HUES64 (cell line): ENCODE measurements around the gene THRAP3.

ENCODE experiments used
- H3K27ac ChIP-seq: 2 replicates; pipeline ENCODE4 v1.7.0; 2013; ENCODE audit warnings: low read depth, low read length, inconsistent platforms
- H3K27me3 ChIP-seq: 2 replicates; pipeline ENCODE4 v1.6.1; 2013; ENCODE audit warnings: mild to moderate bottlenecking, low read length; ENCODE audit not compliant: insufficient read depth
- H3K36me3 ChIP-seq: 2 replicates; pipeline ENCODE4 v1.6.1; 2013; ENCODE audit warnings: mild to moderate bottlenecking, low read length; ENCODE audit not compliant: insufficient read depth
- H3K4me1 ChIP-seq: 2 replicates; pipeline ENCODE4 v1.6.1; 2013; ENCODE audit warnings: mild to moderate bottlenecking, low read length, moderate library complexity; ENCODE audit not compliant: insufficient read depth
- H3K4me3 ChIP-seq: 2 replicates; pipeline ENCODE4 v1.5.1; 2013; ENCODE audit warnings: mild to moderate bottlenecking, low read length, moderate library complexity
- H3K9ac ChIP-seq: 2 replicates; pipeline ENCODE4 v1.6.1; 2013; ENCODE audit warnings: mild to moderate bottlenecking, low read depth, low read length
- H3K9me3 ChIP-seq: 2 replicates; pipeline ENCODE4 v1.6.1; 2013; ENCODE audit warnings: low read depth, low read length; ENCODE audit not compliant: insufficient read depth
- WGBS: fragments of 150-250, 120-280 bp; methylation state at CpG from one replicate; pipeline ENCODE4 v1.1.7; 2013; ENCODE audit warnings: missing lambda C conversion rate; 5-methylcytosine and 5-hydroxymethylcytosine counted together

Gene THRAP3

DNA sequence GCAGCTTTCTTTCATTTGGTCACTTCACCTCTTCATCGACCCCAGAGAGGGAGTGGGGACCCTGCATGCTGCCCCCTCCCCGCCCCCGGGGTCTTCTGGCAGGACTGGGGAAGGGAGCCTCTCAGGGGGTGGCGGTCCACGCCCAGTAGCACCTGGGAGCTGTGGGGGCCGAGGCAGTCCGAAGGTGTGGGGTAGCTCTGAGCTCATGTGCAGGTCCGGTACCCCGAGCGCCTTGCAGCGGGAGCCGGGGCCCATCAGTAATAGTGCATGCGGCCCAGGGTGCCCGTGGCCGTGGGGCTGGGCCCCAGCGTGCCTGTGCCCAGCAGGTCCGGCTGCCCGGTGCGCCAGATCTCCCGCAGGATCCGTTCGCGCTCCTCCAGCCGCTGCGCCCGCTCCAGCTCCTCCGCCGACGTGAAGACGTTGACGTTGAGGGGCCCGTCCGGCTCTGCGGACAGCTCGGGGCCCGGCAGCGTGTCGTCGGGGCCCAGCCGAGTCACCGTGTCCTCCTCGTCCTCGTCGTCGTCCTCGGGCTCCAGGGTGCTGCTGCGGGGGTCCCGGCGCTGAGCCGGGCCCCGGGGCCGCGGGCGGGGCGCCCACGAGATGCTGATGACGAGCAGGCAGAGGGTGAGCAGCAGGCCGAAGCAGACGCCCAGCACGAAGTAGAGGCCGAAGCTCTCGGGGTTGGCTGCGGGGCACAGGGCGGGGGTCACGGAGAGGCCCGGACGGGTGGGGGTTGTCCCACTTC, 98.0 kb downstream of the THRAP3 start:
- WGBS, result 7% methylated on average over 67 of the region's 67 CpGs
- Histone ChIP-seq H3K27me3 (peaks cover 48% of the 10 kb centered on the region), H3K9ac (peak overlapping the region; percentile 60; the same call in 1 of the 2 replicates), H3K27ac (peak overlapping the region; percentile 67; the same call in 1 of the 2 replicates), H3K9me3 (no peaks in the 10 kb centered on the region), H3K36me3 (no peaks in the 10 kb centered on the region), H3K4me3 (peak overlapping the region; percentile 62), H3K4me1 (peaks cover 12% of the 10 kb centered on the region; the same call in 1 of the 2 replicates)

DNA sequence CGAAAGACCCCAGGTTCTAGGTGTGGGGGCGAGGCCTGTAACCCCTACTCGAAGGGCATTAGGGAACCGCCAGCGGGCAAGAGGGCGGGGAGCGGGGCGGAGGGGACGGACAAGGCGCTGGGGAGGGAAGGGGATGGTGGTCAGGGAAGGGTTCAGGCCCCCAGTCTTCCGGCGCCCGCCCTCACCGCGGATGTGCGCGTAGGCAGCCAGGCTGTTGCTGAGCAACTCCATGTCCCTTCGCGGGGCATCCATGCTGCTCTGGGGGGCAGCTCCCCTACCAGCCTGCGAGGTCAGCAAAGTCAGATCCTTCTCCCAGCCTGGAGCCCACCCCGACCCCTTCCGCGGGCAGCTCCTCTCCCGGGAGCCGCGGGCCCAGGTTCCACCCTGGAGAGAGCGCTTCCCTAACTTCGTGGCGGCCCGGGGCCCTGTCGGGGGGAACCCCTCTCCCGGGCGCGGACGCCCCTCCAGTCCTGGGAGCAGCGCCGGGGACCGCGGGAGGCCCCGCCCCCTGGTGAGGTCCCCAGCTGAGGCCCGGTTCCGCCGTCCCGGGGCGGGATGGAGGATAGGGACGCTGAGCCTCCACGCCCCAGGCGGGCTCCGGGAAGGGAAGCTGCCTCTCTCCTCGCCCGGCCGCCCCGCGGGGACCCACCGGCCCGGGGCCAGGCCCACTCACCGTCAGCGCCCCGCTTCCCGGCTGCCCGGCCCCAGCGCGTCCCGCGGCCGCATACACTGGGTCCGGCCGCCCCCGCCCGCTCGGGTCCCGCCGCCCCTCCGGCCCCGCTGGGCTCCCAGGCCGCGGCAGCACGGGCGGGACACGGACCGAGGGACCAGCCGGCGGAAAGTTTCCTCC, 98.8 kb downstream of the THRAP3 start:
- H3K9ac ChIP-seq, result peak overlapping the region; percentile 59

DNA sequence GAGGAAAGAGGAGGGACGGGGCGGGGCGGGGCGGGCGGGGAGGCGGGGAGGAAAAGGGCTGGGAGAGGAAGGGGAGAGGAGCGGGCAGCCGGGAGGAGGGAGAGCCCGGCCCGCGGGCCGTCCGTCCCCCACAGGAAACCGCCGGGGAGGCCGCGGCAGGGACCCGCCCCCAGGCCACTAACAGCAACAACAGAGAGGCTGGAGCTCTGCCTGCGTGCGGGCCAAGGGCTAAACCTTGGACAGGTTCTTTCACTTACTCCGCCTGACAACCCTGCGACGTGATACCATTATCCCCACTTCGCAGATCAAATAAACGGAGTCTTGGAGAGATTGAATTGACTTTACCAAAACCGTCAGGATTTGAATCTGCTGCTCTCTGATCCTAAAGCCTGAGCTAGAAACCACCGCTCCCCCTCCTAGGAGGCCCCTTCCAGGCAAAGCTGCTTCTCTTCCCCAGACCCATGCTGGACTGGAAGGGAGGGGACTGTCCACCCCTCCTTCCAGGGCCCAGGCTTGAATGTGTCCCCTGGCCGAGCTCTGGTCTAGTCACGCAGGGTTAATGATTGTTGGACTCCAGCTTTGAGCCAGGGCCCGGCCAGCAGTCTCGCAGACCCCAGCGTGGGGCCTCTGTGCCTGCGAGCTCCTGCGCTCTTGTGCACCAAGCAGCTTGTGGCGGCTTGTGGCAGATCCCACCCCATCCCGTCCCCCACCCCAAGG, 99.6 kb downstream of the THRAP3 start, which contains the start of gene EVA1B:
TSS of gene EVA1B (minus strand) at position 10 of the 717 bp plus-strand sequence. CDS start 608 bp downstream, outside the sequence.
- peaks cover 48% of the 10 kb centered on the region for H3K27me3 ChIP-seq
- peak within 1 kb of the TSS; percentile 62 for H3K4me3 ChIP-seq
- H3K9me3 ChIP-seq, result no peaks in the 10 kb centered on the region
- no peaks in the 10 kb centered on the region for H3K36me3 ChIP-seq
- peaks cover 12% of the 10 kb centered on the region; the same call in 1 of the 2 replicates for H3K4me1 ChIP-seq
- H3K27ac ChIP-seq, result peak within 1 kb of the TSS; percentile 5; the same call in 1 of the 2 replicates
- WGBS, result 3% methylated on average over 36 of the region's 36 CpGs
- peak within 1 kb of the TSS; percentile 59 for H3K9ac ChIP-seq

More for the DNA sequence above, 98.8 kb downstream of the THRAP3 start:
- under 1% methylated on average over 83 of the region's 83 CpGs for WGBS
- H3K27ac ChIP-seq, result no peak overlapping the region
- H3K9me3 ChIP-seq, result no peaks in the 10 kb centered on the region
- peaks cover 48% of the 10 kb centered on the region for H3K27me3 ChIP-seq
- peaks cover 12% of the 10 kb centered on the region; the same call in 1 of the 2 replicates for H3K4me1 ChIP-seq
- H3K36me3 ChIP-seq, result no peaks in the 10 kb centered on the region
- peak overlapping the region; percentile 62 for H3K4me3 ChIP-seq

DNA sequence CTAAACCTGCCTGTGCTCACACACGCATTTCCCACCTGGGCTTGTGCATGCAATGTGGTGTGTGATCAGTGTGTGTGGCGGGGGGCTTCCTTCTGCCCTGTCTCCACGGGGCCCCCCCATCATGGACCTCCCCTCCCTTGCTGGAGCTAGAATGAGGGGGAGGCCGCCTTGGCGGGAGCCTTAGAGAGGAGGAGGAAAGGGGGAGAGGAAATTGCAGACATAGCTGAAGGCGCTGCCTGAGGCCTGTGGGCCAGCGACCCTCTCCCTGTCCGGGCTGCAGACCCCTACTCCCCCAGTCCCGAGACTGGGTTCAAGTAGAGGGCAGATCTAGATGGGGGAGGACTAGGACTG, 100.1 kb downstream of the THRAP3 start:
- Histone ChIP-seq H3K9me3 (no peaks in the 10 kb centered on the region), H3K27me3 (peaks cover 48% of the 10 kb centered on the region), H3K4me3 (peak overlapping the region; percentile 62), H3K9ac (no peak overlapping the region), H3K27ac (no peak overlapping the region), H3K36me3 (no peaks in the 10 kb centered on the region), H3K4me1 (peaks cover 14% of the 10 kb centered on the region; the same call in 1 of the 2 replicates)
- 41% methylated on average over 6 of the region's 9 CpGs for WGBS

DNA sequence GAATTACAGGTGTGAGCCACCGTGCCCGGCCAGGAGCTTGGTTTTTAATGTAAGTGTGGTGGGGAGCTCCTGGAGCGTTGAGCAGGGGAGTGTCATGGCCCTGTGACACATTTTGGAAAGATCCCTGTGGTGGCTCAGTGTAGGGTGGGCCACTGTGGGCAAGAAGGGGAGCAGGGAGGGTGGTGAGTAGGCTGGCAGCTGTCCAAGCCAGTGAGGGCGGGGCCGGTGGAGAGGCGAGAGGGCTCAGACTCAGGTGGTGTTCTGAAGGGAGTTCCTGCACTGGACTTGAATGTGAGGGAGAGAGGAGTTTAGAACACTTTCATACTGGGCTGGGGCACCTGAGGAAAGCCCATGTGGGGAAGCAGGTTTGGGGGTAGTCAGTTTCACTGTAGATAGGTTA, 102.3 kb downstream of the THRAP3 start:
- Histone ChIP-seq H3K9ac (no peak overlapping the region), H3K4me3 (no peak overlapping the region), H3K27ac (no peak overlapping the region), H3K27me3 (peaks cover 31% of the 10 kb centered on the region), H3K4me1 (peaks cover 16% of the 10 kb centered on the region; the same call in 1 of the 2 replicates), H3K9me3 (no peaks in the 10 kb centered on the region), H3K36me3 (no peaks in the 10 kb centered on the region)
- WGBS, result 94% methylated on average over 6 of the region's 6 CpGs

GRCh38 chr1:36327421-36328087, 103.3 kb downstream of the THRAP3 start:
- Histone ChIP-seq H3K4me1 (peaks cover 11% of the 10 kb centered on the region; the same call in 1 of the 2 replicates), H3K36me3 (no peaks in the 10 kb centered on the region), H3K9me3 (no peaks in the 10 kb centered on the region), H3K27ac (no peak overlapping the region), H3K4me3 (no peak overlapping the region), H3K27me3 (peaks cover 21% of the 10 kb centered on the region), H3K9ac (no peak overlapping the region)
- 92% methylated on average over 9 of the region's 9 CpGs for WGBS

DNA sequence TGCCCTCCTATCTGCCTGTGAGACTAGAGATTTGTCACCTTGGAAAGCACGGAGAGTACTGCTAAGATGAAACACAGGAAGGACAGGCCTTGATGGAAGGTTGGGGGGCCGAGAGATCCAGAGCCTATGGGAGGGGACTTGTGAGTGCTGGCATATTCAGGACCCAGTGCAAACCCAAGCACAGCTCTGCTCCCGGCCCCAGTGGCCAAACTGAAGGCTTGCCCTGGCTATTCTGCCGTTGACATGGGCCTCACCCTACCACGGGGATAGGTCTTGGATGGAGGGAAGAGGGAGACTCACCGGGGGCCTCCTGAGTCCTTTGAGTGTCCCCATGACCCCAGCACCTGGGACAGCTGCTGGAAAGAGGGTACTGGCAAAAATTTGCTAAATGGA, 103.8 kb downstream of the THRAP3 start:
- Histone ChIP-seq H3K27me3 (peaks cover 15% of the 10 kb centered on the region), H3K27ac (no peak overlapping the region), H3K9ac (no peak overlapping the region), H3K4me3 (no peak overlapping the region), H3K36me3 (no peaks in the 10 kb centered on the region), H3K9me3 (no peaks in the 10 kb centered on the region), H3K4me1 (peaks cover 11% of the 10 kb centered on the region; the same call in 1 of the 2 replicates)
- 88% methylated on average over 6 of the region's 6 CpGs for WGBS

DNA sequence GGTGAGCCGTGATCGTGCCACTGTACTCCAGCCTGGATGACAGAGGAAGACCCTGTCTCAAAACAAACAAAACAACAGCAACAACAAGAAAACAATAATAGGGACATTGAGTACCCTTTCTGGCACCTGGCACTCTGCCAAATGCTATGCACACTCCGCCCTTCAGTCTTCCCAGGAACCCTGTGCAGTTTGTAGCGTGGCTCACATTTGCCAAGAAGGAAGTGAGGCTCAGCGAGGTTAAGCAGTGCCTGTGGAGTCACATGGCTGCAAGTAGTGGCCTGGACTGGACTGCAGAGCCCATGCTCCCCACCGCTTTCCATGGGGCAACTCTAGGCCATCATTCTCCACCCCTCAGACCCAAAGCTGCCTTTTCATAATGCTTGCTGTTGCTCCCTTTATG, 104.5 kb downstream of the THRAP3 start:
- Histone ChIP-seq H3K27me3 (peaks cover 14% of the 10 kb centered on the region), H3K36me3 (no peaks in the 10 kb centered on the region), H3K9ac (no peak overlapping the region), H3K27ac (no peak overlapping the region), H3K4me3 (no peak overlapping the region), H3K9me3 (no peaks in the 10 kb centered on the region), H3K4me1 (peaks cover 11% of the 10 kb centered on the region; the same call in 1 of the 2 replicates)
- WGBS, result 92% methylated on average over 6 of the region's 6 CpGs

GRCh38 chr1:36329817-36330216, 105.6 kb downstream of the THRAP3 start:
- H3K9me3 ChIP-seq, result no peaks in the 10 kb centered on the region
- no peak overlapping the region for H3K4me3 ChIP-seq
- H3K4me1 ChIP-seq, result peaks cover 5% of the 10 kb centered on the region; the same call in 1 of the 2 replicates
- H3K27me3 ChIP-seq, result peaks cover 4% of the 10 kb centered on the region
- no peaks in the 10 kb centered on the region for H3K36me3 ChIP-seq
- H3K9ac ChIP-seq, result no peak overlapping the region
- WGBS, result 92% methylated on average over 9 of the region's 9 CpGs
- no peak overlapping the region for H3K27ac ChIP-seq

DNA sequence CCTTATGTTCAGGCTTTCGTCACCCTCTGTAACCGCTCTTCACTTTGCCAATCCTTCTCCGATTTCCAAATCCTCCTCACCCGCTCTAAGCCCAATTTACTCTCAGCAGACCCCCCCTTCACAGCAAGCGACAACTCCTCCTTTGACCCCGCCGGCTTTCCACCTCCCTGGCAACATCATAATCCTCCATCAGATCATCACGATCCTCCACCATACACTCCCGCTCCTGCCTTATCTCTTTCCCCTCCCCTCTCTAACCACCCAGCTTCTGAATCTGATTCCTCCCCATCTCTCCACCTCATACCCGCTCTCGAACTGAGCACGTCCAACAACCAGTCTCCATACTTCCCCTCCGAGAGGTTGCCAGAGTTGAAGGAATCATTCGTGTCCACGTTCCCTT, 106.7 kb downstream of the THRAP3 start:
- peaks cover 5% of the 10 kb centered on the region; the same call in 1 of the 2 replicates for H3K4me1 ChIP-seq
- H3K36me3 ChIP-seq, result no peaks in the 10 kb centered on the region
- H3K4me3 ChIP-seq, result no peak overlapping the region
- H3K9ac ChIP-seq, result no peak overlapping the region
- H3K27me3 ChIP-seq, result no peaks in the 10 kb centered on the region; the same call in 1 of the 2 replicates
- H3K9me3 ChIP-seq, result no peaks in the 10 kb centered on the region
- 92% methylated on average over 15 of the region's 15 CpGs for WGBS
- no peak overlapping the region for H3K27ac ChIP-seq
